Measurements from ENCODE around the gene ZNF845. TPM values are rescaled to one million over a fixed set of nuclear protein-coding genes. Genes with fewer than 3 reads are reported as not detected.
"Not testable (repeated sequence)": the region's sequence is repeated elsewhere in the genome, so short reads cannot be mapped to it uniquely, and the experiment has no call there.

ZNF845 gene
- polyA plus RNA-seq, 3 donors, result 9.9 to 13.0 (median 11.2) TPM

GRCh38 chr19:53374288-53374687, 40.7 kb downstream of the ZNF845 start:
- no peak for DNase-seq (ENCODE audit: low read depth in 3 of 3, low spot score in 2 of 3)

GRCh38 chr19:53374743-53375142, 41.2 kb downstream of the ZNF845 start:
- no peak for DNase-seq (ENCODE audit: low read depth in 3 of 3, low spot score in 2 of 3)

GRCh38 chr19:53381376-53381775, 47.8 kb downstream of the ZNF845 start:
- no peak for DNase-seq (ENCODE audit: low read depth in 3 of 3, low spot score in 2 of 3)

GRCh38 chr19:53388168-53388567, 54.6 kb downstream of the ZNF845 start:
- DNase-seq (ENCODE audit: low read depth in 3 of 3, low spot score in 2 of 3), result no peak

GRCh38 chr19:53388904-53389303, 55.4 kb downstream of the ZNF845 start:
- no peak for DNase-seq (ENCODE audit: low read depth in 3 of 3, low spot score in 2 of 3)

GRCh38 chr19:53389571-53389970, 56.0 kb downstream of the ZNF845 start:
- DNase-seq (ENCODE audit: low read depth in 3 of 3, low spot score in 2 of 3), result no peak

- no peak for DNase-seq (ENCODE audit: low read depth in 3 of 3, low spot score in 2 of 3)
Measured at GRCh38 chr19:53389978-53390377, 56.4 kb downstream of the ZNF845 start.

- peak in 1 of 3 donors; percentile 41 for DNase-seq (ENCODE audit: low read depth in 3 of 3, low spot score in 2 of 3)
Measured at GRCh38 chr19:53394522-53394973, 61.0 kb downstream of the ZNF845 start.

GRCh38 chr19:53394974-53395839, 61.7 kb downstream of the ZNF845 start, which contains the start of gene ZNF765:
TSS of gene ZNF765 (plus strand) at chr19:53395149. CDS start at chr19:53398016, 2,867 bp downstream.
- peak; percentile 73 to 88 (median 87) for DNase-seq (ENCODE audit: low read depth in 3 of 3, low spot score in 2 of 3)

- not testable (repeated sequence) for DNase-seq (ENCODE audit: low read depth in 3 of 3, low spot score in 2 of 3)
Measured at GRCh38 chr19:53395840-53396524, 62.4 kb downstream of the ZNF845 start.

GRCh38 chr19:53396525-53396868, 62.9 kb downstream of the ZNF845 start:
- no peak for DNase-seq (ENCODE audit: low read depth in 3 of 3, low spot score in 2 of 3)

GRCh38 chr19:53397918-53398317, 64.4 kb downstream of the ZNF845 start:
- DNase-seq (ENCODE audit: low read depth in 3 of 3, low spot score in 2 of 3), result not testable (repeated sequence)

Other genes starting within 250 kb of the ZNF845 start
- 10 to 100 TPM; 36.0 to 40.2 (median 38.9) TPM for gene ZNF160, start 230.3 kb upstream of the ZNF845 start, polyA plus RNA-seq (ENCODE audit: insufficient read length in 3 of 3)
- 10 to 100 TPM; 23.9 to 28.3 (median 27.0) TPM for gene ZNF415, start 200.8 kb upstream of the ZNF845 start, polyA plus RNA-seq (ENCODE audit: insufficient read length in 3 of 3)
- gene ZNF347, start 174.7 kb upstream of the ZNF845 start, polyA plus RNA-seq (ENCODE audit: insufficient read length in 3 of 3), result 10 to 100 TPM; 10.3 to 11.4 (median 11.0) TPM
- gene ZNF665, start 140.4 kb upstream of the ZNF845 start, polyA plus RNA-seq (ENCODE audit: insufficient read length in 3 of 3), result 10 to 100 TPM in 1 of 3 donors, 1 to 10 TPM in 2; 5.7 to 10.9 (median 9.0) TPM
- gene ZNF677, start 78.9 kb upstream of the ZNF845 start, polyA plus RNA-seq (ENCODE audit: insufficient read length in 3 of 3), result 10 to 100 TPM; 51.9 to 53.7 (median 52.7) TPM
- gene VN1R2, start 75.5 kb upstream of the ZNF845 start, polyA plus RNA-seq (ENCODE audit: insufficient read length in 3 of 3), result under 1 TPM in 1 of 3 donors, not detected in 2; 0.19 TPM
- not detected for gene VN1R4, start 66.0 kb upstream of the ZNF845 start, polyA plus RNA-seq (ENCODE audit: insufficient read length in 3 of 3)
- 10 to 100 TPM; 12.7 to 14.3 (median 12.7) TPM for gene ZNF525, start 32.0 kb downstream of the ZNF845 start, polyA plus RNA-seq (ENCODE audit: insufficient read length in 3 of 3)
- 10 to 100 TPM; 11.5 to 13.5 (median 11.9) TPM for gene ZNF765, start 61.4 kb downstream of the ZNF845 start, polyA plus RNA-seq (ENCODE audit: insufficient read length in 3 of 3)
- 10 to 100 TPM; 13.9 to 16.2 (median 14.9) TPM for gene ZNF761, start 98.2 kb downstream of the ZNF845 start, polyA plus RNA-seq (ENCODE audit: insufficient read length in 3 of 3)
- gene ZNF813, start 134.0 kb downstream of the ZNF845 start, polyA plus RNA-seq (ENCODE audit: insufficient read length in 3 of 3), result 1 to 10 TPM; 7.6 to 8.5 (median 8.1) TPM
- 10 to 100 TPM; 14.8 to 16.0 (median 15.8) TPM for gene ZNF331, start 204.4 kb downstream of the ZNF845 start, polyA plus RNA-seq (ENCODE audit: insufficient read length in 3 of 3)

Data from right renal cortex interstitium (tissue), 3 donors.